LNCaP clone FGC (cell line): ENCODE measurements around the gene VWA3A.

Experiments used
- DNase-seq: peaks from one replicate; pipeline ENCODE4 v3.0.0-alpha.2; 2011; ENCODE audit warnings: low read depth
- H3K4me3 ChIP-seq: 2 replicates; pipeline ENCODE4 v1.5.1; 2011; ENCODE audit warnings: mild to moderate bottlenecking, low read depth, low read length, control low read depth
- CTCF ChIP-seq: IDR thresholded peaks from 2 replicates; pipeline ENCODE4 v1.5.1; 2012; ENCODE audit warnings: mild to moderate bottlenecking; ENCODE audit not compliant: control insufficient read depth, insufficient read depth; ENCODE audit errors: extremely low read depth

Gene VWA3A

GRCh38 chr16:22075043-22075757, 17.1 kb upstream of the VWA3A start:
- DNase-seq = no peak
- H3K4me3 ChIP-seq = no peak overlapping the region
- no peak for TF ChIP-seq CTCF

GRCh38 chr16:22075776-22076175, 16.6 kb upstream of the VWA3A start:
- no peak overlapping the region for H3K4me3 ChIP-seq
- TF ChIP-seq CTCF = no peak
- DNase-seq = no peak

DNA sequence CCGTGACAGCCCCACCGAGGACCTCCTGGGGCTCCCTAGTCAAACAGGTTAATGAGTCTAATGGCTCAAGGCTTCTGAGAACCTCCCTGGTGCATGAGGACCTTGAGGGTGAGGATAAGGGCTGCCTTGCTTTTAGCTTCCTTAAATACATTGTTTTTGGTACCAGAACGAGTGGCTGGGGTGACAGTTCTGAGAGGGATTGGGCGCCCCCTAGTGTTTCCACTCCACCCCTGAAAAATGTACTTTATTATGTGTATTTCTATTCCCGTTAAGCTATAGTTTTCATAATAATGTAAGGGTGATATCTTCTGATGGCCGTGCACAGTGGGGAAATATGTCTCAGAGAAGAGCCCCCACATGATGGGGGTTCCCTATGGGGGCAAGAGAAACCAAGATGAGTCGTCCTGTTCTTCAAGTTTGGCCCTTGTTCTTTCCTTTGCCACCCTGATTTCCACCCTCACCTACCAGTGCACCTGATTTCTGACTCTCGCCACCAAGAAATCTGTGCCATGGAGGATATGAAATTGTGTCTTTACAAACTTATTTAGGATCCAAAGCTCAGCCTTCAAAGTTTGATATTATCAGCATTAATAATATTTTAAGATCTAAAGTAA, 14.5 kb upstream of the VWA3A start:
- no peak for DNase-seq
- TF ChIP-seq CTCF = peak; percentile 84
- H3K4me3 ChIP-seq = no peak overlapping the region

GRCh38 chr16:22078656-22079055, 13.7 kb upstream of the VWA3A start:
- no peak for TF ChIP-seq CTCF
- DNase-seq = no peak
- no peak overlapping the region for H3K4me3 ChIP-seq

GRCh38 chr16:22081050-22081449, 11.3 kb upstream of the VWA3A start:
- H3K4me3 ChIP-seq = no peak overlapping the region
- no peak for DNase-seq
- no peak for TF ChIP-seq CTCF

DNA sequence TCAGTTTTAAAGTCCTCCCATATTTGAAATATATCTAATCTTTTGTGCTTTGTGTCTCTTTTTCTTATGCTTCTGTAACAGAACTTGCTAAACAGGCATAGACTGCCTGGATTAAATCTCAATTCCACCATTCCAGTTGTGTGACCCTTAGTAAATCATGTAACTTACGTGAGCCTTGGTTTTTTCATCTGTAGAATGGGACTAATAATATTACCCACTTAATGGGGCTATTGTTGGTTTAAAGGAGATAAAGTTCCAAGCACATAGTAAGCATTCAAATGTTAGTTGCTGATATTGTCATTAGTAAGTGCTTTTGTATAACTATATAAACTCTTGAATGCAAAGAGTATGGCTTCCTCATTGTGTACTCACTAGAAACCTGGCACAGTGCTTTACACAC, 5.9 kb upstream of the VWA3A start:
- DNase-seq = no peak
- no peak for TF ChIP-seq CTCF
- H3K4me3 ChIP-seq = no peak overlapping the region

DNA sequence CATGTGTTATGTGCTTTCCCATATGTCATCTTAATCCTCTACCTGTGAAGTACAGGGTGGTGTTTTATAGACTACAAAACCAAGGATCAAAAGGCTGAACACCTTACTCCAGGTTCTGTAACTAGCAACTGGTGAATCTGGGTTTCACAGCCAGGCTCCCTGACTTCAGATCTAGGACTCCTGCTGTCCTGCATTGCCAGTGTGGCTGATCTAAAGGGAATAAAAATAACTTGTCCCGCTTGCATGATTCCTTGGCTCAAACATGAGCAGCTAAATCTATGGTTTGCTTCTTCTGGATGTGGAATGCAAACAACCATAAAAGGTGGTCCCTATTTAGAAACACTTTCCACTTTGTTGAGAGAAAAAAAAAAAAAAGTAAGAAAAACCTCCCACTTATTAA, 3.7 kb upstream of the VWA3A start:
- no peak overlapping the region for H3K4me3 ChIP-seq
- no peak for TF ChIP-seq CTCF
- DNase-seq = no peak
